Chondrocyte (in vitro differentiated cells): ENCODE results near the gene ELMO1. TPM values are rescaled to one million over a fixed set of nuclear protein-coding genes. Genes with fewer than 3 reads are reported as not detected.

ENCODE experiments used
- DNase-seq: peaks from one replicate; pipeline ENCODE4 v3.0.0; 2021; ENCODE audit warnings: mixed read lengths, low spot score
- H3K27ac Mint-ChIP-seq: one replicate; pipeline ENCODE4 v1.8.0; 2021; ENCODE audit warnings: mild to moderate bottlenecking, moderate library complexity, mixed read lengths; ENCODE audit not compliant: unreplicated experiment
- H3K27me3 Mint-ChIP-seq: 2 replicates; pipeline ENCODE4 v1.8.0; 2021; ENCODE audit warnings: low read depth, mixed read lengths
- H3K36me3 Mint-ChIP-seq: 2 replicates; pipeline ENCODE4 v1.8.0; 2021; ENCODE audit warnings: low read depth, mixed read lengths
- H3K4me1 Mint-ChIP-seq: 2 replicates; pipeline ENCODE4 v1.8.0; 2021; ENCODE audit warnings: low read depth, mild to moderate bottlenecking, mixed read lengths
- H3K4me3 Mint-ChIP-seq: one replicate; pipeline ENCODE4 v1.8.0; 2021; ENCODE audit warnings: mild to moderate bottlenecking, moderate library complexity, mixed read lengths; ENCODE audit not compliant: unreplicated experiment
- H3K9me3 Mint-ChIP-seq: 2 replicates; pipeline ENCODE4 v1.8.0; 2021; ENCODE audit warnings: low read depth, mixed read lengths
- CTCF ChIP-seq: fragments of 200-600 bp; sonication (generic); IDR thresholded peaks from 2 replicates; pipeline ENCODE4 v1.5.0; 2021; ENCODE audit warnings: antibody characterized with exemption, mild to moderate bottlenecking, moderate library complexity
- total RNA-seq: library from RNA; stranded (reverse); gene quantifications from 3 replicates; pipeline ENCODE4 v1.2.1, GENCODE V29; 2021

ELMO1 gene
- total RNA-seq, 1 donor from 2014 or later, result 0.42 TPM

GRCh38 chr7:37480041-37481031, 31.7 kb upstream of the ELMO1 start:
- no peak overlapping the region for H3K4me3 Mint-ChIP-seq
- DNase-seq, result no peak
- no peak overlapping the region for H3K27ac Mint-ChIP-seq
- peaks cover 11% of the 10 kb centered on the region for H3K27me3 Mint-ChIP-seq
- TF ChIP-seq CTCF, result no peak
- H3K9me3 Mint-ChIP-seq, result peaks cover 5% of the 10 kb centered on the region
- H3K4me1 Mint-ChIP-seq, result peaks cover 4% of the 10 kb centered on the region
- no peaks in the 10 kb centered on the region for H3K36me3 Mint-ChIP-seq

GRCh38 chr7:37476881-37477450, 28.3 kb upstream of the ELMO1 start:
- H3K27me3 Mint-ChIP-seq, result peaks cover 25% of the 10 kb centered on the region
- no peak overlapping the region for H3K27ac Mint-ChIP-seq
- no peak for TF ChIP-seq CTCF
- no peaks in the 10 kb centered on the region for H3K36me3 Mint-ChIP-seq
- DNase-seq, result no peak
- no peak overlapping the region for H3K4me3 Mint-ChIP-seq
- H3K4me1 Mint-ChIP-seq, result peaks cover 4% of the 10 kb centered on the region
- H3K9me3 Mint-ChIP-seq, result peaks cover 5% of the 10 kb centered on the region

GRCh38 chr7:37476428-37476827, 27.8 kb upstream of the ELMO1 start:
- no peak for DNase-seq
- no peak for TF ChIP-seq CTCF

GRCh38 chr7:37475646-37476045, 27.0 kb upstream of the ELMO1 start:
- H3K4me3 Mint-ChIP-seq, result no peak overlapping the region
- peaks cover under 1% of the 10 kb centered on the region for H3K4me1 Mint-ChIP-seq
- H3K27ac Mint-ChIP-seq, result no peak overlapping the region
- H3K9me3 Mint-ChIP-seq, result peaks cover 5% of the 10 kb centered on the region
- no peak for DNase-seq
- H3K36me3 Mint-ChIP-seq, result no peaks in the 10 kb centered on the region
- peaks cover 25% of the 10 kb centered on the region for H3K27me3 Mint-ChIP-seq
- no peak for TF ChIP-seq CTCF

More at GRCh38 chr7:37476428-37476827, 27.8 kb upstream of the ELMO1 start:
- H3K4me3 Mint-ChIP-seq, result no peak overlapping the region
- peaks cover 4% of the 10 kb centered on the region for H3K4me1 Mint-ChIP-seq
- peaks cover 5% of the 10 kb centered on the region for H3K9me3 Mint-ChIP-seq
- H3K36me3 Mint-ChIP-seq, result no peaks in the 10 kb centered on the region
- peaks cover 25% of the 10 kb centered on the region for H3K27me3 Mint-ChIP-seq
- no peak overlapping the region for H3K27ac Mint-ChIP-seq

- H3K27me3 Mint-ChIP-seq, result peaks cover 23% of the 10 kb centered on the region
- DNase-seq, result no peak
- no peak overlapping the region for H3K4me3 Mint-ChIP-seq
- no peaks in the 10 kb centered on the region for H3K4me1 Mint-ChIP-seq
- peaks cover 1% of the 10 kb centered on the region for H3K36me3 Mint-ChIP-seq
- no peak for TF ChIP-seq CTCF
- H3K27ac Mint-ChIP-seq, result no peak overlapping the region
- peaks cover 6% of the 10 kb centered on the region for H3K9me3 Mint-ChIP-seq
Observed at GRCh38 chr7:37471619-37472018, 23.0 kb upstream of the ELMO1 start.
